Mesenchymal stem cell (in vitro differentiated cells and primary cell): ENCODE measurements around the gene RAD21L1.

Experiments
- DNase-seq: peaks from one replicate; pipeline ENCODE4 v3.0.0-alpha.2; 2013
- H2AFZ ChIP-seq: one replicate; pipeline ENCODE4 v1.6.1; 2013; ENCODE audit warnings: low read depth, mild to moderate bottlenecking, control low read depth, inconsistent platforms, low read length, moderate library complexity
- H2AK5ac ChIP-seq: 2 replicates; pipeline ENCODE4 v1.6.1; 2013; ENCODE audit warnings: low read length, moderate library complexity, mild to moderate bottlenecking, inconsistent platforms; ENCODE audit not compliant: severe bottlenecking
- H2BK120ac ChIP-seq: one replicate; pipeline ENCODE4 v1.6.1; 2013; ENCODE audit warnings: low read depth, mild to moderate bottlenecking, inconsistent platforms, low read length, moderate library complexity
- H2BK12ac ChIP-seq, 2 experiments: one replicate each; pipeline ENCODE4 v1.6.1; 2013; ENCODE audit warnings: inconsistent platforms in 2 of 2, low read length in 2 of 2, mild to moderate bottlenecking in 2 of 2, moderate library complexity in 2 of 2, control low read depth in 1 of 2
- H2BK15ac ChIP-seq: one replicate; pipeline ENCODE4 v1.6.1; 2013; ENCODE audit warnings: mild to moderate bottlenecking, low read depth, inconsistent platforms; ENCODE audit not compliant: poor library complexity, severe bottlenecking
- H2BK5ac ChIP-seq: 2 replicates; pipeline ENCODE4 v1.6.1; 2013; ENCODE audit warnings: low read depth, mild to moderate bottlenecking, low read length, control low read depth, inconsistent platforms; ENCODE audit not compliant: poor library complexity, severe bottlenecking
- H3K14ac ChIP-seq, 2 experiments: one replicate each; pipeline ENCODE4 v1.6.1; 2013; ENCODE audit warnings: inconsistent platforms in 2 of 2, low read length in 2 of 2, control low read depth in 1 of 2, mild to moderate bottlenecking in 1 of 2, moderate library complexity in 1 of 2
- H3K18ac ChIP-seq, 2 experiments: one replicate each; pipeline ENCODE4 v1.6.1; 2013; ENCODE audit warnings: inconsistent platforms in 2 of 2, low read length in 2 of 2, control low read depth in 1 of 2, low read depth in 1 of 2, mild to moderate bottlenecking in 1 of 2
- H3K23ac ChIP-seq, 2 experiments: one replicate each; pipeline ENCODE4 v1.6.1; 2013; ENCODE audit warnings: inconsistent platforms in 2 of 2, low read length in 2 of 2, mild to moderate bottlenecking in 2 of 2, moderate library complexity in 2 of 2, control low read depth in 1 of 2
- H3K27ac ChIP-seq: 2 replicates; pipeline ENCODE4 v1.5.1; 2013; ENCODE audit warnings: mild to moderate bottlenecking, moderate library complexity, low read length, control low read depth, inconsistent platforms; ENCODE audit not compliant: poor library complexity, severe bottlenecking
- H3K27me3 ChIP-seq, 2 experiments: 2 replicates each; pipeline versions ENCODE4 v1.6.1 to v1.7.0; 2013; ENCODE audit warnings: low read length in 2 of 2, mild to moderate bottlenecking in 2 of 2, moderate library complexity in 2 of 2, control low read depth in 1 of 2, inconsistent platforms in 1 of 2; ENCODE audit not compliant: control insufficient read depth in 1 of 2, insufficient read depth in 1 of 2
- H3K36me3 ChIP-seq, 2 experiments: 2 replicates each; pipeline versions ENCODE4 v1.6.1 to v1.7.0; 2013; ENCODE audit warnings: low read length in 2 of 2, control low read depth in 1 of 2, inconsistent platforms in 1 of 2, low read depth in 1 of 2, mild to moderate bottlenecking in 1 of 2; ENCODE audit not compliant: insufficient read depth in 2 of 2, control insufficient read depth in 1 of 2
- H3K4ac ChIP-seq, 2 experiments: one replicate each; pipeline ENCODE4 v1.6.1; 2013; ENCODE audit warnings: inconsistent platforms in 2 of 2, low read length in 2 of 2, mild to moderate bottlenecking in 2 of 2, moderate library complexity in 2 of 2, control low read depth in 1 of 2, low read depth in 1 of 2
- H3K4me1 ChIP-seq: 2 replicates; pipeline ENCODE4 v1.6.1; 2013; ENCODE audit warnings: low read depth, low read length, control low read depth; ENCODE audit not compliant: control insufficient read depth, insufficient read depth
- H3K4me2 ChIP-seq: 2 replicates; pipeline ENCODE4 v1.6.1; 2013; ENCODE audit warnings: low read length, mild to moderate bottlenecking, inconsistent platforms; ENCODE audit not compliant: poor library complexity, severe bottlenecking
- H3K4me3 ChIP-seq, 2 experiments: 2 replicates each; pipeline versions ENCODE4 v1.5.1 to v1.7.0; 2013; ENCODE audit warnings: low read length in 2 of 2, mild to moderate bottlenecking in 2 of 2, control low read depth in 1 of 2, low read depth in 1 of 2; ENCODE audit not compliant: insufficient read depth in 1 of 2
- H3K79me1 ChIP-seq: replicated peaks from 2 replicates; pipeline ENCODE4 v1.6.1; 2013; ENCODE audit warnings: mild to moderate bottlenecking, control low read depth, low read length, inconsistent platforms; ENCODE audit not compliant: poor library complexity, severe bottlenecking
- H3K9ac ChIP-seq: 2 replicates; pipeline ENCODE4 v1.7.0; 2013; ENCODE audit warnings: mild to moderate bottlenecking, low read length, moderate library complexity
- H3K9me3 ChIP-seq: 2 replicates; pipeline ENCODE4 v1.7.0; 2013; ENCODE audit warnings: mild to moderate bottlenecking, low read length; ENCODE audit not compliant: control insufficient read depth
- H4K8ac ChIP-seq: one replicate; pipeline ENCODE4 v1.6.1; 2013; ENCODE audit warnings: inconsistent platforms, mild to moderate bottlenecking, low read length, moderate library complexity
- H4K91ac ChIP-seq: one replicate; pipeline ENCODE4 v1.6.1; 2013; ENCODE audit warnings: mild to moderate bottlenecking, low read length, inconsistent platforms
- WGBS: methylation state at CpG from one replicate; pipeline ENCODE4 v1.1.7; 2013; ENCODE audit warnings: mixed read lengths; 5-methylcytosine and 5-hydroxymethylcytosine counted together

RAD21L1 gene

DNA sequence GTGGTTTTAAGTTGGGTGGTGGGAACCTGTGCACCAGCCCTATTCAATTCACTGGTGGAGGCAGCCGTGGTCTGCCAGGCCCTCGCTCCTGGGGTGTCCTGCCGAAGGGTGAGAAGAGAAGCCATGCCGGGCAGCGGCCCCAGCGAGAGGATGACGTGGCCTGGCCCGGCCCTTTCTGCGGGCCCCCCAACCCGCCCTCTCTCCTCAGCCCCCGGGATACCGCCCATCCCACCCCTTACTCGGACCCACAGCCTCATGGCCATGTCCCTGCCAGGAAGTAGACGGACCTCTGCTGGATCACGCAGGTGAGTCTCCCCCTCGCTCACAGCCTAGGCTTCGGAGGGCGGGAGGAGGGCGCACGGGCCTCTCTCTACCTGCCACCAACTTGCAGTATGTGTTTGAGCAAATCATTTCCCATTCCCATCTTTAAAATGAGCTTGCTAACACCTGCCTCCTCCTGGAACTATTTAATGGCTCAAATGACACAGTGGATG lies 70.3 kb downstream of the RAD21L1 start:
- H3K9me3 ChIP-seq: no peaks in the 10 kb centered on the region
- H3K4me3 ChIP-seq: no peak overlapping the region
- peaks cover 36% of the 10 kb centered on the region for H3K79me1 ChIP-seq
- no peak overlapping the region for H2BK12ac ChIP-seq
- no peak overlapping the region for H2AFZ ChIP-seq
- no peak overlapping the region for H3K18ac ChIP-seq
- DNase-seq: no peak
- no peak overlapping the region for H3K4ac ChIP-seq
- H2BK15ac ChIP-seq: no peak overlapping the region
- H2BK120ac ChIP-seq: no peak overlapping the region
- H4K91ac ChIP-seq: no peak overlapping the region
- H2BK5ac ChIP-seq: no peak overlapping the region
- no peak overlapping the region for H3K4me2 ChIP-seq
- H3K9ac ChIP-seq: no peak overlapping the region
- no peak overlapping the region for H3K27ac ChIP-seq
- 97% methylated on average over 20 of the region's 20 CpGs for WGBS
- no peak overlapping the region for H2AK5ac ChIP-seq
- no peak overlapping the region for H3K23ac ChIP-seq
- H3K27me3 ChIP-seq: no peaks in the 10 kb centered on the region
- H4K8ac ChIP-seq: no peak overlapping the region
- no peak overlapping the region for H3K14ac ChIP-seq
- H3K4me1 ChIP-seq: peaks cover 14% of the 10 kb centered on the region
- peaks cover 31 to 63% of the 10 kb centered on the region in 2 experiments for H3K36me3 ChIP-seq

DNA sequence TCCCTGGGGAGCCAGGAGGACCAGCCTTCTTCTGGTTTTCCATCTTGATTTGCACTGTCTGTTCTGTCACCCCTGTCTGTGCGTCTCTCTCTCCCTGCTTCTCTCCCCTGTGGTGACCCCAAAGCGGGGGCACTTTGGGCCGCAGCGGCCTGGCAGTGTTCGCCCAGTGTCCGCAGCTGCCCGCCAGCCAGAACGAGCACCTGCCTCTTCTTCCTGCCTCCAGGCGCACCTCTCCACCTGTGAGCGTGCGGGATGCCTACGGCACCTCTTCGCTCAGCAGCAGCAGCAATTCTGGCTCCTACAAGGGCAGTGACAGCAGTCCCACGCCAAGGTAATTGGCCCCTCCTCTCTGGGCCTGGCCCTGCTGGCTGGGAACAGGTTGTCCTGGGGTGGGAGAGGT lies 71.1 kb downstream of the RAD21L1 start:
- no peak for DNase-seq
- no peak overlapping the region for H2BK120ac ChIP-seq
- no peak overlapping the region for H2AK5ac ChIP-seq
- H2AFZ ChIP-seq: no peak overlapping the region
- H3K18ac ChIP-seq: no peak overlapping the region
- no peak overlapping the region for H3K4me3 ChIP-seq
- H2BK12ac ChIP-seq: no peak overlapping the region
- H3K9ac ChIP-seq: no peak overlapping the region
- H3K4me1 ChIP-seq: peaks cover 13% of the 10 kb centered on the region
- no peak overlapping the region for H4K91ac ChIP-seq
- WGBS: 94% methylated on average over 14 of the region's 14 CpGs
- H3K23ac ChIP-seq: no peak overlapping the region
- no peak overlapping the region for H3K4ac ChIP-seq
- H3K36me3 ChIP-seq: peaks cover 31 to 63% of the 10 kb centered on the region in 2 experiments
- no peak overlapping the region for H4K8ac ChIP-seq
- no peak overlapping the region for H2BK5ac ChIP-seq
- H3K14ac ChIP-seq: no peak overlapping the region
- no peak overlapping the region for H2BK15ac ChIP-seq
- no peaks in the 10 kb centered on the region for H3K9me3 ChIP-seq
- H3K27me3 ChIP-seq: no peaks in the 10 kb centered on the region
- H3K27ac ChIP-seq: no peak overlapping the region
- H3K4me2 ChIP-seq: no peak overlapping the region
- H3K79me1 ChIP-seq: peaks cover 36% of the 10 kb centered on the region

DNA sequence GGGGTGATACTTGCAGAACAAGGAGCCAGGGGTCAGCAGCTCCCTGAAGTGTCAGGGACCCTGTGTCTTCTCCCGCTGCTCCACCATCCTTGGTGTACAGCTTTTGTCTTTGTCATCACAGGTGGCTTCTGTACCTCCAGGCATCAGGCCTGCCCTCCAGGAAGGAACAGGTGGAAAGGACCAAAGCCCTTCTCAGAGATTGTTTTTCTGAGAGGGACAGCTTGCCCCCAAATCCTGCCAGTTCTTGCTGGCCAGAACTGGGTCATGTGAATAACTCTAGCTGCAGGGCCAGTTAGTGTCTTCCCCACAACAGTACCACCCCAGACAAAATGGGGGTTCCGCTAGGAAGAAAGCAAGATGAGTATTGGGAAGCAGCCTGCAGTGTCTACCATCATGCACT lies 71.6 kb downstream of the RAD21L1 start:
- no peaks in the 10 kb centered on the region for H3K9me3 ChIP-seq
- 95% methylated on average over 2 of the region's 2 CpGs for WGBS
- DNase-seq: no peak
- H3K36me3 ChIP-seq: peaks cover 31 to 63% of the 10 kb centered on the region in 2 experiments
- no peak overlapping the region for H4K91ac ChIP-seq
- H3K4me1 ChIP-seq: peaks cover 13% of the 10 kb centered on the region
- peaks cover 32% of the 10 kb centered on the region for H3K79me1 ChIP-seq
- H3K27me3 ChIP-seq: no peaks in the 10 kb centered on the region
- no peak overlapping the region for H3K23ac ChIP-seq
- no peak overlapping the region for H2BK12ac ChIP-seq
- no peak overlapping the region for H3K4me3 ChIP-seq
- no peak overlapping the region for H3K4me2 ChIP-seq
- no peak overlapping the region for H2AFZ ChIP-seq
- H3K14ac ChIP-seq: no peak overlapping the region
- H3K27ac ChIP-seq: no peak overlapping the region
- H3K4ac ChIP-seq: no peak overlapping the region
- H3K9ac ChIP-seq: no peak overlapping the region
- H2AK5ac ChIP-seq: no peak overlapping the region
- H3K18ac ChIP-seq: no peak overlapping the region
- no peak overlapping the region for H2BK15ac ChIP-seq
- H2BK5ac ChIP-seq: no peak overlapping the region
- H2BK120ac ChIP-seq: no peak overlapping the region
- H4K8ac ChIP-seq: no peak overlapping the region

DNA sequence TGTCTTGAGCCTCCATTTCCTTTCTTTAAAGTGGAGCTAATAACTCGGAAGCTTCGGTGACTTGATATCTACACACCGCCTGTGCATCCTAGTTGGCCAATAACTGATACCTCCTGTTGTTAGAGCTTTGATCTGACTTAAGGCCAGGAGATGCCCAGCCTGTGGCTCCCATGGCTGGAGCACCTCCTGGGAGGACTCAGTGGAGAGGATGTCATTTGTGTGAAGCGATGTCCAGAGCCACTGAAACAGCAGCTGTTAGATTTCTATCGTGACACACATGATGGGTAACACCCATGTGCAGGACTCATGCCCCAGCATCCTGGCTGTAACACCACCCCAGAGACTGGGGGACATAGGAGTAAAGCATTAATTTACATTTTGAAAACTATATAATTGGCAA lies 72.3 kb downstream of the RAD21L1 start:
- Histone ChIP-seq H3K18ac (no peak overlapping the region), H2AK5ac (no peak overlapping the region), H3K27ac (no peak overlapping the region)

More for the DNA sequence above, 72.3 kb downstream of the RAD21L1 start:
- no peak overlapping the region for H2AFZ ChIP-seq
- H4K91ac ChIP-seq: no peak overlapping the region
- no peaks in the 10 kb centered on the region for H3K27me3 ChIP-seq
- H3K4me3 ChIP-seq: no peak overlapping the region
- H3K36me3 ChIP-seq: peaks cover 31 to 68% of the 10 kb centered on the region in 2 experiments
- no peak overlapping the region for H2BK12ac ChIP-seq
- H3K14ac ChIP-seq: no peak overlapping the region
- no peak overlapping the region for H2BK15ac ChIP-seq
- H3K9ac ChIP-seq: no peak overlapping the region
- no peak overlapping the region for H2BK5ac ChIP-seq
- no peaks in the 10 kb centered on the region for H3K9me3 ChIP-seq
- peaks cover 26% of the 10 kb centered on the region for H3K79me1 ChIP-seq
- no peak overlapping the region for H2BK120ac ChIP-seq
- H3K4ac ChIP-seq: no peak overlapping the region
- no peak for DNase-seq
- WGBS: 98% methylated on average over 4 of the region's 5 CpGs
- H3K4me1 ChIP-seq: peaks cover 15% of the 10 kb centered on the region
- H3K23ac ChIP-seq: no peak overlapping the region
- H4K8ac ChIP-seq: no peak overlapping the region
- H3K4me2 ChIP-seq: no peak overlapping the region
